ENCODE results near the gene MAML2.

- TF ChIP-seq CTCF (IDR thresholded peaks at IDR 0.05; ENCODE audit: insufficient read depth, low read length) (no peak), POLR2AphosphoS5 (IDR thresholded peaks at IDR 0.05; ENCODE audit: low read depth) (no peak), REST (IDR thresholded peaks at IDR 0.05; ENCODE audit: insufficient replicate concordance, low read depth) (no peak), GABPA (IDR thresholded peaks at IDR 0.05; ENCODE audit: low read depth) (no peak)
These were observed 398.4 kb downstream of the MAML2 start for GRCh38 chr11:95944623-95945022.

Data from HL-60 (cell line).